ENCODE data around the gene CSTF2T.

GRCh38 chr10:51699145-51699474 lies 285 bp downstream of the CSTF2T start:
- TF ChIP-seq POLR2A (IDR thresholded peaks at IDR 0.05): no peak
- no peak for TF ChIP-seq CTCF (IDR thresholded peaks at IDR 0.05)

All from adrenal gland (tissue), 5 donors.